Heart left ventricle (tissue), 13 donors: Measurements from ENCODE around the gene OR6C75.

Experiments
- POLR2A ChIP-seq, 2 donors: fragments of 450-650 bp; IDR thresholded peaks; one replicate each; pipeline ENCODE4 v1.6.1; 2017; ENCODE audit warnings: antibody characterized with exemption in 2 of 2, mild to moderate bottlenecking in 2 of 2, moderate library complexity in 2 of 2
- TF ChIP-seq, protein P1 (sequence below), 12 donors: fragments of 200-600 bp; sonication (generic) in 4 of 12; IDR thresholded peaks; one replicate each; pipeline versions ENCODE4 v1.5.0 to v1.8.0; 2018 to 2022; ENCODE audit warnings: antibody characterized with exemption in 12 of 12, mild to moderate bottlenecking in 5 of 12
- donor health status: ischemic (EF 13 %, LVEDD 7.1; RV severe dilation, severe dysfunction).
- donor health status: DM: no; HTN: yes; CAD: no.
- donor health status: DM: no; HTN: no; CAD: no.
- donor health status: ischemic (EF 25% LVEDD 6.9; RV normal size, moderate dysfunction).
- donor health status: ischemic (EF 25% LVEDD 5.7; RV mildly dilated, moderate dysfunction).
- donor health status: ischemic (EF 35%, LVEDD 5.7; RV mildly dilated, moderate dysfunction).
- donor health status: nonischemic (EF 11% LVEDD 7.7; RV severe dilation, severe dysfunction).
- donor health status: DM: yes; HTN: yes; CAD: no.
- donor health status: PGD.
- donor health status: ischemic (EF 29% LVEDD 5.4; RV normal size, mild dysfunction).
- donor health status: nonischemic (EF 23%, LVEDD 6.1; RV moderate dilation, normal function).

DNA sequence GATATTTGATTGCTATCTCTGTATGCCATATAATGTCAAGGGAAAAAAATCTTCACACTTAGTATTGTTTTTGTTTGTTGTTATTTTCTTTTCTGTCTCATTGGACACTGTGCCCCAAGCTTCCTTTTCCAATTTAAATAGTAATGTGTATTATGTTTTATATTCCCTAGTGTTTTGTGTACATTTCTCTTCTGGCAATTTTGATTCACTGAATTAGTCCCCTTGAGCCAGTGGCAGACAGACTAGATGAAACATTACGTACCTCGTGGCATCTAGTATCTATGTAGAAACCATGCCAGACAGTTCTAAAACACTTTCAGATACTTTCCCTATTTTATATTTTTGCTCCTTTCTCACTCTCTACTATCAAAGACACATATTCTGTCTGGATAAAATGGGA is 48.7 kb upstream of the OR6C75 start, which contains the start of gene OR6C1:
- TF ChIP-seq, protein P1, sequence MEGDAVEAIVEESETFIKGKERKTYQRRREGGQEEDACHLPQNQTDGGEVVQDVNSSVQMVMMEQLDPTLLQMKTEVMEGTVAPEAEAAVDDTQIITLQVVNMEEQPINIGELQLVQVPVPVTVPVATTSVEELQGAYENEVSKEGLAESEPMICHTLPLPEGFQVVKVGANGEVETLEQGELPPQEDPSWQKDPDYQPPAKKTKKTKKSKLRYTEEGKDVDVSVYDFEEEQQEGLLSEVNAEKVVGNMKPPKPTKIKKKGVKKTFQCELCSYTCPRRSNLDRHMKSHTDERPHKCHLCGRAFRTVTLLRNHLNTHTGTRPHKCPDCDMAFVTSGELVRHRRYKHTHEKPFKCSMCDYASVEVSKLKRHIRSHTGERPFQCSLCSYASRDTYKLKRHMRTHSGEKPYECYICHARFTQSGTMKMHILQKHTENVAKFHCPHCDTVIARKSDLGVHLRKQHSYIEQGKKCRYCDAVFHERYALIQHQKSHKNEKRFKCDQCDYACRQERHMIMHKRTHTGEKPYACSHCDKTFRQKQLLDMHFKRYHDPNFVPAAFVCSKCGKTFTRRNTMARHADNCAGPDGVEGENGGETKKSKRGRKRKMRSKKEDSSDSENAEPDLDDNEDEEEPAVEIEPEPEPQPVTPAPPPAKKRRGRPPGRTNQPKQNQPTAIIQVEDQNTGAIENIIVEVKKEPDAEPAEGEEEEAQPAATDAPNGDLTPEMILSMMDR (IDR thresholded peaks at IDR 0.05): no peak
- TF ChIP-seq POLR2A (IDR thresholded peaks at IDR 0.05): no peak
